Measurements from ENCODE around the gene AGMO. TPM values are rescaled to one million over a fixed set of nuclear protein-coding genes. Genes with fewer than 3 reads are reported as not detected.

The AGMO gene
- total and polyA plus RNA-seq, 4 donors, result 21.6 to 46.6 (median 31.6) TPM

DNA sequence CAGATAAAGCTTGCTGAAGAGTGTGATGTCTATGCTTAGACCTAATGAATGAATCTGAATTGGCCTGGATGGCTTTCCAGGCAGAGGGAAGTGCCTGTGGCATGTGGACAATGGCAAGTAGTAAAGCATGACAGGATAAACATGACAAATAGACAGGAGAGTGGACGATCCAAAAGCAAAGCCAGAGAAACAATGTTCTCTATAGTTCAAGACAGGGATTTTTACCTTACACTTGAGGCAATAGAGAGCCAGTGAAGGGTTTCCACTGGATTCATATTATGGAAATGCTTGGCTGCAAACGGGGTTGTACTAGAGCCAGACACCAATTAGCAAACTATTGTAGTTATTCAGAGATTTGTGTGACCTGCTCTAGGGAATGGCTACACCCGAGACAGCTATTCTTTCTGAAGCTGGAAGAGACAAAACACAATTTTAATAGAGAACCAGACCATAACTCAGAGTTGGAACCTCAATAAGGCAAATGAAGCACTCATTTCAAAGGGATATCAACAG lies 2.3 kb downstream of the AGMO start:
- WGBS, result 29% methylated on average over 3 of the region's 3 CpGs
- Histone ChIP-seq H3K9me3 (ENCODE audit: control insufficient read depth in 4 of 4, low read length in 3 of 4) (no peaks in the 10 kb centered on the region), H3K27me3 (ENCODE audit: control insufficient read depth in 4 of 4, insufficient read depth in 4 of 4, low read length in 3 of 4) (no peaks in the 10 kb centered on the region), H3K4me1 (ENCODE audit: control insufficient read depth in 4 of 4, insufficient read depth in 4 of 4, low read length in 3 of 4) (peaks cover 0 to 38% (median 30%) of the 10 kb centered on the region in 4 donors), H3K36me3 (ENCODE audit: control insufficient read depth in 4 of 4, insufficient read depth in 3 of 4, low read depth in 1 of 4, low read length in 3 of 4) (no peaks in the 10 kb centered on the region), H3K27ac (ENCODE audit: low read depth in 1 of 2, low read length in 2 of 2) (peak overlapping the region; percentile 6 to 21), H3K4me3 (ENCODE audit: low read depth in 1 of 3, low read length in 3 of 3) (peak overlapping the region; percentile 30 to 48 (median 34)), H3K9ac (ENCODE audit: low read depth in 1 of 2, low read length in 2 of 2) (peak overlapping the region in 1 of 2 donors; percentile 34)
- TF ChIP-seq, protein P1, sequence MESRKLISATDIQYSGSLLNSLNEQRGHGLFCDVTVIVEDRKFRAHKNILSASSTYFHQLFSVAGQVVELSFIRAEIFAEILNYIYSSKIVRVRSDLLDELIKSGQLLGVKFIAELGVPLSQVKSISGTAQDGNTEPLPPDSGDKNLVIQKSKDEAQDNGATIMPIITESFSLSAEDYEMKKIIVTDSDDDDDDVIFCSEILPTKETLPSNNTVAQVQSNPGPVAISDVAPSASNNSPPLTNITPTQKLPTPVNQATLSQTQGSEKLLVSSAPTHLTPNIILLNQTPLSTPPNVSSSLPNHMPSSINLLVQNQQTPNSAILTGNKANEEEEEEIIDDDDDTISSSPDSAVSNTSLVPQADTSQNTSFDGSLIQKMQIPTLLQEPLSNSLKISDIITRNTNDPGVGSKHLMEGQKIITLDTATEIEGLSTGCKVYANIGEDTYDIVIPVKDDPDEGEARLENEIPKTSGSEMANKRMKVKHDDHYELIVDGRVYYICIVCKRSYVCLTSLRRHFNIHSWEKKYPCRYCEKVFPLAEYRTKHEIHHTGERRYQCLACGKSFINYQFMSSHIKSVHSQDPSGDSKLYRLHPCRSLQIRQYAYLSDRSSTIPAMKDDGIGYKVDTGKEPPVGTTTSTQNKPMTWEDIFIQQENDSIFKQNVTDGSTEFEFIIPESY (IDR thresholded peaks at IDR 0.05), result no peak
- TF ChIP-seq JUND (IDR thresholded peaks at IDR 0.05) (no peak), EGR1 (IDR thresholded peaks at IDR 0.05; ENCODE audit: low read depth in 2 of 2) (no peak), FOXA2 (IDR thresholded peaks at IDR 0.05) (no peak), RXRA (IDR thresholded peaks at IDR 0.05) (no peak), HNF4G (IDR thresholded peaks at IDR 0.05) (no peak)
- TF ChIP-seq, protein P2, sequence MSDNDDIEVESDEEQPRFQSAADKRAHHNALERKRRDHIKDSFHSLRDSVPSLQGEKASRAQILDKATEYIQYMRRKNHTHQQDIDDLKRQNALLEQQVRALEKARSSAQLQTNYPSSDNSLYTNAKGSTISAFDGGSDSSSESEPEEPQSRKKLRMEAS (IDR thresholded peaks at IDR 0.05), result no peak
- TF ChIP-seq, protein P3, sequence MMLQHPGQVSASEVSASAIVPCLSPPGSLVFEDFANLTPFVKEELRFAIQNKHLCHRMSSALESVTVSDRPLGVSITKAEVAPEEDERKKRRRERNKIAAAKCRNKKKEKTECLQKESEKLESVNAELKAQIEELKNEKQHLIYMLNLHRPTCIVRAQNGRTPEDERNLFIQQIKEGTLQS (IDR thresholded peaks at IDR 0.05), result no peak
- DNase-seq (ENCODE audit: low spot score), result no peak

DNA sequence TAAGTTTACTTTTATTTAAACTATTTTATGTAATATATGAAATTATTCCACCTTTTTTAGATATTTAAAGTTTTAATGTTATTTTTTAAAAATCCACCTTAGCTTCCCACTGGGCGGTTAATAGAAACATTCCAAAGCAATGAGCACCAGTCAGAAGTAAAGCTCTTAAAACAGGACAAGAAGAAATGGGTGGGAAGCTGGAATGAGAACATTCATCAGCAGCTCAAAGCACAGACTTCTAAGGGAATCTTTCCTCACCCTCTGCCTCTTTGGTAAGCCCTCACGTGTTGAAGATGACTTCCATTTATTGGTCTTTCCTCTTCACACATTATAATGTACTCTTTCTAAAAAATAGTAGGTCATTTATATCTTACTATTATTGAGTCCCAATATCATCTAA lies 3.1 kb downstream of the AGMO start:
- DNase-seq (ENCODE audit: low spot score), result no peak
- TF ChIP-seq RAD21 (IDR thresholded peaks at IDR 0.05) (peak in 1 of 2 donors; percentile 2), SP1 (IDR thresholded peaks at IDR 0.05) (no peak), RXRA (IDR thresholded peaks at IDR 0.05) (no peak)
- Histone ChIP-seq H3K27ac (ENCODE audit: low read depth in 1 of 2, low read length in 2 of 2) (peak overlapping the region in 1 of 2 donors; percentile 6), H3K9me3 (ENCODE audit: control insufficient read depth in 4 of 4, low read length in 3 of 4) (no peaks in the 10 kb centered on the region), H3K4me1 (ENCODE audit: control insufficient read depth in 4 of 4, insufficient read depth in 4 of 4, low read length in 3 of 4) (peaks cover 0 to 38% (median 35%) of the 10 kb centered on the region in 4 donors), H3K9ac (ENCODE audit: low read depth in 1 of 2, low read length in 2 of 2) (peak overlapping the region in 1 of 2 donors; percentile 50), H3K36me3 (ENCODE audit: control insufficient read depth in 4 of 4, insufficient read depth in 3 of 4, low read depth in 1 of 4, low read length in 3 of 4) (no peaks in the 10 kb centered on the region), H3K4me3 (ENCODE audit: low read depth in 1 of 3, low read length in 3 of 3) (peak overlapping the region in 2 of 3 donors; percentile 34 to 48), H3K27me3 (ENCODE audit: control insufficient read depth in 4 of 4, insufficient read depth in 4 of 4, low read length in 3 of 4) (no peaks in the 10 kb centered on the region)
- 51% methylated on average over 2 of the region's 2 CpGs for WGBS

DNA sequence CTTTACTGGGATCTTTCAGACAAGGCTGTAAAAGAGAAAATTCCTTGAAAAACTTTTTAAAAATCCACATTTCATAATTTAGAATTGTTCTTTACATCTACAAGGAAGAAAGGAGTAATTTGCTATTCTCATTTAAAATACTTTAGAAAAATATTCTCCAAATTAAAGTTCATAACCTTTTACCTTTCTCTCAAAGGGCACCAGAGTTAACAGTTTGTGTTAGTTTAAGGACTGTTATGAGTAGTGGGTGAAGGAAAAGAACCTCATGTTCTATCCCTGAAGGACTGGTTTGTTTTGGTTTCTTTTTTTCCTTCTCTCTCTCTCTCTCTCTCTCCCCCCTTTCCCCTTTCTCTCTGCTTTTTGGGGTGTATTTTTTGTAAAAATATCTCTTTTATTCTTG lies 4.1 kb downstream of the AGMO start:
- H3K9me3 ChIP-seq (ENCODE audit: control insufficient read depth in 4 of 4, low read length in 3 of 4), result no peaks in the 10 kb centered on the region
- peak overlapping the region; percentile 9 to 61 (median 35) for H3K4me3 ChIP-seq (ENCODE audit: low read depth in 1 of 3, low read length in 3 of 3)
- no peak for DNase-seq (ENCODE audit: low spot score)
- peak overlapping the region; percentile 71 to 83 for H3K27ac ChIP-seq (ENCODE audit: low read depth in 1 of 2, low read length in 2 of 2)
- peak overlapping the region in 1 of 2 donors; percentile 41 for H3K9ac ChIP-seq (ENCODE audit: low read depth in 1 of 2, low read length in 2 of 2)
- TF ChIP-seq NR2F2 (IDR thresholded peaks at IDR 0.05), result no peak
- TF ChIP-seq, protein P2 (IDR thresholded peaks at IDR 0.05), result no peak
- no peak for TF ChIP-seq SP1 (IDR thresholded peaks at IDR 0.05)
- TF ChIP-seq TAF1 (conservative IDR thresholded peaks at IDR 0.05), result no peak
- TF ChIP-seq, protein P1 (IDR thresholded peaks at IDR 0.05), result no peak
- no peak for TF ChIP-seq FOXA2 (IDR thresholded peaks at IDR 0.05)
- peak in 1 of 2 donors; percentile 9 for TF ChIP-seq HNF4A (conservative IDR thresholded peaks at IDR 0.05)
- TF ChIP-seq RXRA (IDR thresholded peaks at IDR 0.05), result peak; percentile 57 to 82
- H3K27me3 ChIP-seq (ENCODE audit: control insufficient read depth in 4 of 4, insufficient read depth in 4 of 4, low read length in 3 of 4), result no peaks in the 10 kb centered on the region
- H3K4me1 ChIP-seq (ENCODE audit: control insufficient read depth in 4 of 4, insufficient read depth in 4 of 4, low read length in 3 of 4), result peaks cover 0 to 38% (median 35%) of the 10 kb centered on the region in 4 donors
- no peaks in the 10 kb centered on the region for H3K36me3 ChIP-seq (ENCODE audit: control insufficient read depth in 4 of 4, insufficient read depth in 3 of 4, low read depth in 1 of 4, low read length in 3 of 4)

Data from liver (tissue), 9 donors.